IPS-18c (cell line): ENCODE results near the gene CEP57.

Experiments used
- H3K4me3 ChIP-seq: 2 replicates; pipeline ENCODE4 v1.7.0; 2013; ENCODE audit warnings: low read depth, mild to moderate bottlenecking, low read length, moderate library complexity; ENCODE audit not compliant: insufficient read depth
- H3K9me3 ChIP-seq: one replicate; pipeline ENCODE4 v1.6.1; 2013; ENCODE audit warnings: mild to moderate bottlenecking, low read length, moderate library complexity; ENCODE audit not compliant: control insufficient read depth, insufficient read depth

Gene CEP57

GRCh38 chr11:95790123-95790932 is at the start of gene CEP57:
CEP57 (plus strand) TSS chr11:95790498; CDS start chr11:95790699, 201 bp downstream.
- no peaks in the 10 kb centered on the region for H3K9me3 ChIP-seq
- H3K4me3 ChIP-seq, result peak within 1 kb of the TSS; percentile 98

GRCh38 chr11:95750101-95750500 is 40.2 kb upstream of the CEP57 start:
- H3K4me3 ChIP-seq, result no peak overlapping the region
- H3K9me3 ChIP-seq, result no peaks in the 10 kb centered on the region

GRCh38 chr11:95751515-95751914 is 38.8 kb upstream of the CEP57 start:
- Histone ChIP-seq H3K9me3 (no peaks in the 10 kb centered on the region), H3K4me3 (no peak overlapping the region)

GRCh38 chr11:95760941-95761340 is 29.4 kb upstream of the CEP57 start:
- Histone ChIP-seq H3K9me3 (no peaks in the 10 kb centered on the region), H3K4me3 (no peak overlapping the region)

GRCh38 chr11:95762534-95762933 is 27.8 kb upstream of the CEP57 start:
- no peak overlapping the region for H3K4me3 ChIP-seq
- no peaks in the 10 kb centered on the region for H3K9me3 ChIP-seq

GRCh38 chr11:95764267-95764898 is 25.9 kb upstream of the CEP57 start:
- Histone ChIP-seq H3K9me3 (no peaks in the 10 kb centered on the region), H3K4me3 (no peak overlapping the region)

GRCh38 chr11:95766701-95767100 is 23.6 kb upstream of the CEP57 start:
- Histone ChIP-seq H3K4me3 (no peak overlapping the region), H3K9me3 (no peaks in the 10 kb centered on the region)

GRCh38 chr11:95767498-95767897 is 22.8 kb upstream of the CEP57 start:
- Histone ChIP-seq H3K4me3 (no peak overlapping the region), H3K9me3 (no peaks in the 10 kb centered on the region)

- H3K4me3 ChIP-seq, result no peak overlapping the region
- H3K9me3 ChIP-seq, result no peaks in the 10 kb centered on the region
These were observed 21.8 kb upstream of the CEP57 start for GRCh38 chr11:95768521-95768920.

- Histone ChIP-seq H3K9me3 (no peaks in the 10 kb centered on the region), H3K4me3 (no peak overlapping the region)
These were observed 13.4 kb upstream of the CEP57 start for GRCh38 chr11:95776859-95777258.

GRCh38 chr11:95778699-95779098 is 11.6 kb upstream of the CEP57 start:
- no peak overlapping the region for H3K4me3 ChIP-seq
- no peaks in the 10 kb centered on the region for H3K9me3 ChIP-seq

- H3K4me3 ChIP-seq, result no peak overlapping the region
- H3K9me3 ChIP-seq, result no peaks in the 10 kb centered on the region
These were observed 9.8 kb upstream of the CEP57 start for GRCh38 chr11:95780544-95780943.

GRCh38 chr11:95788921-95789505 is 1.3 kb upstream of the CEP57 start:
- no peaks in the 10 kb centered on the region for H3K9me3 ChIP-seq
- H3K4me3 ChIP-seq, result peak overlapping the region; percentile 98

- no peaks in the 10 kb centered on the region for H3K9me3 ChIP-seq
- H3K4me3 ChIP-seq, result peak within 1 kb of the TSS; percentile 98
These were observed 684 bp upstream of the CEP57 start, which contains the start of gene FAM76B for GRCh38 chr11:95789506-95790122. FAM76B (minus strand) TSS chr11:95789782; CDS start chr11:95789478, 304 bp downstream.

GRCh38 chr11:95790933-95791708 is 823 bp downstream of the CEP57 start:
- peak overlapping the region; percentile 98 for H3K4me3 ChIP-seq

GRCh38 chr11:95791709-95792033 is 1.4 kb downstream of the CEP57 start:
- Histone ChIP-seq H3K4me3 (peak overlapping the region; percentile 98), H3K9me3 (no peaks in the 10 kb centered on the region)

More at GRCh38 chr11:95790933-95791708, 823 bp downstream of the CEP57 start:
- H3K9me3 ChIP-seq, result no peaks in the 10 kb centered on the region

- H3K4me3 ChIP-seq, result no peak overlapping the region
- no peaks in the 10 kb centered on the region for H3K9me3 ChIP-seq
These were observed 1.9 kb downstream of the CEP57 start for GRCh38 chr11:95792200-95792599.
